K562 (cell line): Measurements from ENCODE around the gene TMC2. TPM values are rescaled to one million over a fixed set of nuclear protein-coding genes. Genes with fewer than 3 reads are reported as not detected.

Experiments
- ATAC-seq: fragments of 200-7000 bp; cut with Tn5 transposase; 3 replicates; pipeline ENCODE4 v1.9.1; 2020; ENCODE audit warnings: moderate library complexity
- BruUV-seq: library from RNA; stranded (reverse); fragments of 400-500 nt; replicated peaks from 2 replicates; lab custom pipeline; 2021; lab: Mats Ljungman, UMichigan
- CTCF ChIA-PET: fragments of 300-600 bp; formaldehyde crosslinking; extraction: SDS; loops from one replicate; lab custom pipeline; 2021; ENCODE audit warnings: low intra/inter-chr PET ratio; lab: Yijun Ruan, JAX
- POLR2A ChIA-PET: fragments of 300-600, 350-650 bp; sonication (Branson Sonifier 250); formaldehyde crosslinking; extraction: SDS; loops from one replicate; lab custom pipeline; 2021; ENCODE audit warnings: antibody characterized with exemption, inconsistent platforms; lab: Yijun Ruan, JAX
- DNase-seq, 4 experiments: peaks; one replicate each; pipeline versions ENCODE4 v3.0.0 to v3.0.0-alpha.2; 2011 to 2018; ENCODE audit warnings: low spot score in 3 of 4, mixed read lengths in 3 of 4; ENCODE audit errors: extremely low read depth in 1 of 4
- FAIRE-seq: peaks from 2 replicates; lab custom pipeline; 2011; peaks lifted over from hg19 to GRCh38; lab: Jason Lieb, UNC
- H2AFZ ChIP-seq: 2 replicates; pipeline ENCODE4 v1.6.0; 2011; ENCODE audit warnings: low read depth, low read length, control low read depth, inconsistent platforms
- H3K27ac ChIP-seq: fragments of 200-600 bp; 3 replicates; pipeline ENCODE4 v1.8.0; 2011; ENCODE audit warnings: low read depth, mild to moderate bottlenecking, control low read depth, inconsistent platforms, low read length, moderate library complexity, mixed read lengths; ENCODE audit errors: extremely low read depth
- H3K27me3 ChIP-seq, 2 experiments: fragments of 300-600 bp in 1 of 2; 2 replicates in 1 of 2; 3 replicates in 1 of 2; pipeline versions ENCODE4 v1.6.0 to v1.8.0; 2011; ENCODE audit warnings: inconsistent platforms in 2 of 2, low read length in 2 of 2, mild to moderate bottlenecking in 1 of 2, mixed read lengths in 1 of 2, moderate library complexity in 1 of 2; ENCODE audit not compliant: control insufficient read depth in 2 of 2, insufficient read depth in 2 of 2
- H3K36me3 ChIP-seq: fragments of 300-600 bp; 3 replicates; pipeline ENCODE4 v1.8.0; 2011; ENCODE audit warnings: mild to moderate bottlenecking, low read length, inconsistent platforms; ENCODE audit not compliant: control insufficient read depth, insufficient read depth
- H3K4me1 ChIP-seq, 2 experiments: fragments of 200-600 bp in 1 of 2; replicated peaks in 1 of 2; 2 replicates in 1 of 2; 3 replicates in 1 of 2; pipeline versions ENCODE4 v1.5.1 to v1.8.0; 2011; ENCODE audit warnings: inconsistent platforms in 2 of 2, low read length in 2 of 2, mild to moderate bottlenecking in 1 of 2, mixed read lengths in 1 of 2, moderate library complexity in 1 of 2; ENCODE audit not compliant: control insufficient read depth in 2 of 2, insufficient read depth in 2 of 2
- H3K4me2 ChIP-seq: 2 replicates; pipeline ENCODE4 v1.6.1; 2011; ENCODE audit warnings: low read length, control low read depth, inconsistent platforms, mixed read lengths; ENCODE audit not compliant: insufficient read depth
- H3K4me3 ChIP-seq: fragments of 200-600 bp; sonication (generic), shearing (Covaris generic); 2 replicates; pipeline ENCODE4 v1.5.1; 2016; ENCODE audit warnings: control low read depth, inconsistent platforms
- H3K79me2 ChIP-seq: fragments of 200-600 bp; 3 replicates; pipeline ENCODE4 v1.8.0; 2011; ENCODE audit warnings: low read length, inconsistent platforms; ENCODE audit not compliant: control insufficient read depth, insufficient read depth
- H3K9ac ChIP-seq, 2 experiments: 2 replicates each; pipeline versions ENCODE4 v1.6.0 to v1.6.1; 2011; ENCODE audit warnings: low read depth in 2 of 2, low read length in 2 of 2, control low read depth in 1 of 2, inconsistent platforms in 1 of 2, mild to moderate bottlenecking in 1 of 2, mixed read lengths in 1 of 2; ENCODE audit not compliant: insufficient read depth in 1 of 2
- H3K9me1 ChIP-seq: one replicate; pipeline ENCODE4 v1.6.0; 2011; ENCODE audit warnings: inconsistent platforms, mild to moderate bottlenecking, low read length, moderate library complexity; ENCODE audit not compliant: control insufficient read depth, insufficient read depth
- H3K9me3 ChIP-seq: replicated peaks from 2 replicates; pipeline ENCODE4 v1.5.1; 2011; ENCODE audit warnings: low read depth, low read length, inconsistent platforms; ENCODE audit not compliant: control insufficient read depth, insufficient read depth
- H4K20me1 ChIP-seq: replicated peaks from 2 replicates; pipeline ENCODE4 v1.6.1; 2011; ENCODE audit warnings: low read length, inconsistent platforms, mixed read lengths; ENCODE audit not compliant: control insufficient read depth, insufficient read depth
- CBFB ChIP-seq: sonication (generic); formaldehyde crosslinking; IDR thresholded peaks from 2 replicates; pipeline ENCODE4 v1.4.0; 2020; ENCODE audit warnings: mild to moderate bottlenecking, missing genetic modification reagents
- HDAC8 ChIP-seq: fragments of 450-650 bp; IDR thresholded peaks from 2 replicates; pipeline ENCODE4 v1.6.1; 2016; ENCODE audit warnings: mild to moderate bottlenecking, missing genetic modification characterization, moderate library complexity, missing compliant biosample characterization
- LCOR ChIP-seq: sonication (generic); formaldehyde crosslinking; IDR thresholded peaks from 2 replicates; pipeline ENCODE4 v1.8.0; 2022; ENCODE audit warnings: mild to moderate bottlenecking, missing genetic modification reagents
- RNF2 ChIP-seq: sonication (generic); IDR thresholded peaks from 2 replicates; pipeline ENCODE4 v1.6.1; 2016
- SAP30 ChIP-seq: fragments of 200-600 bp; sonication (generic); IDR thresholded peaks from 2 replicates; pipeline ENCODE4 v1.6.1; 2012; ENCODE audit warnings: borderline replicate concordance, low read depth, mild to moderate bottlenecking, moderate library complexity, low read length, control low read depth, inconsistent platforms; ENCODE audit not compliant: insufficient read depth, poor library complexity, severe bottlenecking
- TRIM24 ChIP-seq, 2 experiments: fragments of 450-650 bp; IDR thresholded peaks; 2 replicates each; pipeline ENCODE4 v1.6.1; 2016
- ZNF589 ChIP-seq: fragments of 200-800 bp; sonication (Bioruptor generic); IDR thresholded peaks from 2 replicates; pipeline ENCODE4 v1.6.1; 2016; ENCODE audit warnings: low read depth, missing genetic modification characterization, missing compliant biosample characterization
- ZNF778 ChIP-seq: fragments of 450-650 bp; formaldehyde crosslinking; IDR thresholded peaks from 2 replicates; pipeline ENCODE4 v1.4.0; 2020; ENCODE audit warnings: mild to moderate bottlenecking, moderate library complexity
- WGBS: fragments of 100-300 bp; shearing (Covaris generic); methylation state at CpG from one replicate; pipeline ENCODE4 v1.1.6; 2016; ENCODE audit warnings: low coverage, mixed read lengths; ENCODE audit not compliant: insufficient coverage; ENCODE audit errors: missing lambda C conversion rate; 5-methylcytosine and 5-hydroxymethylcytosine counted together
- in situ Hi-C: fragments of 300-500 bp; cut with MboI; formaldehyde crosslinking; loops from 4 replicates; pipeline ENCODE4 v1.15.0; 2018; ENCODE audit warnings: inconsistent platforms, mixed read lengths
- intact Hi-C: fragments of 100-400 bp; cut with micrococcal nuclease; formaldehyde crosslinking; loops from 2 replicates; pipeline ENCODE4 v1.14.2; 2022
- polyA plus RNA-seq, 8 experiments: library from polyadenylated mRNA; depleted of rRNA in 4 of 8; stranded (reverse) in 5 of 8; unstranded in 3 of 8; fragments of >200 nt; fragmentation: Nextera tagmentation in 2 of 8; fragmentation: Illumina TruSeq in 1 of 8; extraction: Ambion mirVana in 2 of 8; extraction: Trizol in 1 of 8; gene quantifications; 2 replicates each; pipeline versions ENCODE4 v1.2.1 to v1.2.3, GENCODE V29; 2011 to 2014; ENCODE audit warnings: inconsistent platforms in 1 of 8, missing spikeins in 1 of 8
- total RNA-seq, 7 experiments: library from RNA; depleted of rRNA in 6 of 7; stranded (reverse); fragments of >200 nt in 6 of 7; fragmentation: Illumina TruSeq in 2 of 7; extraction: Trizol in 2 of 7; gene quantifications; 2 replicates each; pipeline versions ENCODE4 v1.2.1 to v1.2.3, GENCODE V29; 2011 to 2021; ENCODE audit warnings: low replicate concordance in 1 of 7
- TF ChIP-seq, protein P1 (sequence below): fragments of 450-650 bp; formaldehyde crosslinking; IDR thresholded peaks from 2 replicates; pipeline ENCODE4 v1.4.0; 2022; ENCODE audit warnings: missing genetic modification characterization
- TF ChIP-seq, protein P2 (sequence below): sonication (generic); formaldehyde crosslinking; IDR thresholded peaks from 2 replicates; pipeline ENCODE4 v1.8.0; 2022; ENCODE audit warnings: mild to moderate bottlenecking, missing genetic modification reagents
- TF ChIP-seq, protein P3 (sequence below): conservative IDR thresholded peaks from 2 replicates; pipeline ENCODE4 v1.6.1; 2011; ENCODE audit warnings: low read depth, mild to moderate bottlenecking, low read length; ENCODE audit not compliant: control insufficient read depth

The TMC2 gene
- total and polyA plus RNA-seq, 9 of the 15 experiments (the other 6 are each of a cell fraction or from before 2014, with no cell fraction given), result not detected

GRCh38 chr20:2618815-2619214 lies 82.4 kb downstream of the TMC2 start:
- no peak overlapping the region for H3K4me2 ChIP-seq
- in situ Hi-C loops, result no loop called here
- H3K27me3 ChIP-seq, result peaks cover 18 to 19% of the 10 kb centered on the region in 2 experiments
- H3K36me3 ChIP-seq, result no peaks in the 10 kb centered on the region
- 4% methylated on average over 6 of the region's 6 CpGs for WGBS
- no peaks in the 10 kb centered on the region for H3K79me2 ChIP-seq
- CTCF ChIA-PET, result no interaction called here
- H4K20me1 ChIP-seq, result no peaks in the 10 kb centered on the region
- no peaks in the 10 kb centered on the region for H3K9me3 ChIP-seq
- H3K9ac ChIP-seq, result no peak overlapping the region
- no peak for FAIRE-seq
- no peak for ATAC-seq
- TF ChIP-seq HDAC8 (tag), result no peak
- TF ChIP-seq LCOR (CRISPR knock-in tag), result no peak
- no peak for TF ChIP-seq TRIM24 (IDR thresholded peaks at IDR 0.05)
- TF ChIP-seq CBFB, result no peak
- TF ChIP-seq, all 486 proteins: peak for 0
- BruUV-seq, result no TSS peak
- no peaks in the 10 kb centered on the region for H3K9me1 ChIP-seq
- no peak overlapping the region for H2AFZ ChIP-seq
- intact Hi-C loops, result no loop called here
- DNase-seq, result no peak
- no peak overlapping the region for H3K27ac ChIP-seq
- H3K4me3 ChIP-seq, result no peak overlapping the region
- H3K4me1 ChIP-seq, result no peaks in the 10 kb centered on the region
- POLR2A ChIA-PET, result no interaction called here

- in situ Hi-C loops, result no loop called here
- no peak overlapping the region for H3K4me2 ChIP-seq
- no peaks in the 10 kb centered on the region for H3K9me3 ChIP-seq
- no peak overlapping the region for H3K4me3 ChIP-seq
- H4K20me1 ChIP-seq, result no peaks in the 10 kb centered on the region
- intact Hi-C loops, result no loop called here
- H3K9ac ChIP-seq, result no peak overlapping the region
- no TSS peak for BruUV-seq
- no peaks in the 10 kb centered on the region for H3K79me2 ChIP-seq
- ATAC-seq (no peak), FAIRE-seq (no peak), DNase-seq (no peak)
- no peaks in the 10 kb centered on the region for H3K36me3 ChIP-seq
- H3K9me1 ChIP-seq, result no peaks in the 10 kb centered on the region
- no peaks in the 10 kb centered on the region for H3K4me1 ChIP-seq
- no peak overlapping the region for H2AFZ ChIP-seq
- 5% methylated on average over 2 of the region's 2 CpGs for WGBS
- CTCF ChIA-PET, result no interaction called here
- H3K27me3 ChIP-seq, result peaks cover 21 to 23% of the 10 kb centered on the region in 2 experiments
- POLR2A ChIA-PET, result no interaction called here
- no peak overlapping the region for H3K27ac ChIP-seq
- no peak for TF ChIP-seq RNF2
- TF ChIP-seq, protein P1, sequence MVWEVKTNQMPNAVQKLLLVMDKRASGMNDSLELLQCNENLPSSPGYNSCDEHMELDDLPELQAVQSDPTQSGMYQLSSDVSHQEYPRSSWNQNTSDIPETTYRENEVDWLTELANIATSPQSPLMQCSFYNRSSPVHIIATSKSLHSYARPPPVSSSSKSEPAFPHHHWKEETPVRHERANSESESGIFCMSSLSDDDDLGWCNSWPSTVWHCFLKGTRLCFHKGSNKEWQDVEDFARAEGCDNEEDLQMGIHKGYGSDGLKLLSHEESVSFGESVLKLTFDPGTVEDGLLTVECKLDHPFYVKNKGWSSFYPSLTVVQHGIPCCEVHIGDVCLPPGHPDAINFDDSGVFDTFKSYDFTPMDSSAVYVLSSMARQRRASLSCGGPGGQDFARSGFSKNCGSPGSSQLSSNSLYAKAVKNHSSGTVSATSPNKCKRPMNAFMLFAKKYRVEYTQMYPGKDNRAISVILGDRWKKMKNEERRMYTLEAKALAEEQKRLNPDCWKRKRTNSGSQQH, result no peak
- no peak for TF ChIP-seq ZNF778 (CRISPR knock-in tag)
- TF ChIP-seq ZNF589 (CRISPR knock-in tag), result no peak
- TF ChIP-seq, protein P2, sequence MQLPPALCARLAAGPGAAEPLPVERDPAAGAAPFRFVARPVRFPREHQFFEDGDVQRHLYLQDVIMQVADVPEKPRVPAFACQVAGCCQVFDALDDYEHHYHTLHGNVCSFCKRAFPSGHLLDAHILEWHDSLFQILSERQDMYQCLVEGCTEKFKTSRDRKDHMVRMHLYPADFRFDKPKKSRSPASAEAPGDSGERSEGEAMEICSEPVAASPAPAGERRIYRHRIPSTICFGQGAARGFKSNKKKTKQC (CRISPR knock-in tag), result no peak
- no peak for TF ChIP-seq SAP30
- TF ChIP-seq, protein P3, sequence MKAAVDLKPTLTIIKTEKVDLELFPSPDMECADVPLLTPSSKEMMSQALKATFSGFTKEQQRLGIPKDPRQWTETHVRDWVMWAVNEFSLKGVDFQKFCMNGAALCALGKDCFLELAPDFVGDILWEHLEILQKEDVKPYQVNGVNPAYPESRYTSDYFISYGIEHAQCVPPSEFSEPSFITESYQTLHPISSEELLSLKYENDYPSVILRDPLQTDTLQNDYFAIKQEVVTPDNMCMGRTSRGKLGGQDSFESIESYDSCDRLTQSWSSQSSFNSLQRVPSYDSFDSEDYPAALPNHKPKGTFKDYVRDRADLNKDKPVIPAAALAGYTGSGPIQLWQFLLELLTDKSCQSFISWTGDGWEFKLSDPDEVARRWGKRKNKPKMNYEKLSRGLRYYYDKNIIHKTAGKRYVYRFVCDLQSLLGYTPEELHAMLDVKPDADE, result no peak
Measured at GRCh38 chr20:2619337-2619736, 83.0 kb downstream of the TMC2 start.
